PC-3 (cell line): Measurements from ENCODE around the gene DCP2. TPM values are rescaled to one million over a fixed set of nuclear protein-coding genes. Genes with fewer than 3 reads are reported as not detected.

ENCODE experiments used
- ATAC-seq: fragments of 200-7000 bp; cut with Tn5 transposase; 2 replicates; pipeline ENCODE4 v1.9.1; 2020; ENCODE audit warnings: mild to moderate bottlenecking, moderate library complexity
- BruUV-seq: library from RNA; stranded (reverse); fragments of 400-500 nt; replicated peaks from 2 replicates; lab custom pipeline; 2021; lab: Mats Ljungman, UMichigan
- CTCF ChIA-PET: fragments of 300-600 bp; sonication (Branson Sonifier 250); formaldehyde crosslinking; loops from one replicate; lab custom pipeline; 2022; ENCODE audit warnings: antibody characterized with exemption; lab: Charles Lee
- POLR2A ChIA-PET: fragments of 300-600 bp; sonication (Branson Sonifier 250); formaldehyde crosslinking; loops from one replicate; lab custom pipeline; 2022; ENCODE audit warnings: antibody characterized with exemption; ENCODE audit not compliant: unreplicated experiment; lab: Charles Lee
- DNase-seq: peaks from one replicate; pipeline ENCODE4 v3.0.0-alpha.2; 2015
- H2AFZ ChIP-seq: fragments of 300-600 bp; sonication (generic); 2 replicates; pipeline ENCODE4 v1.6.0; 2016; ENCODE audit warnings: antibody characterized with exemption, low read length
- H3F3A ChIP-seq: fragments of 300-600 bp; sonication (generic); one replicate; pipeline ENCODE4 v1.6.0; 2017; ENCODE audit warnings: antibody characterized with exemption, low read length, control low read depth, mild to moderate bottlenecking; ENCODE audit not compliant: unreplicated experiment
- H3K27ac ChIP-seq: fragments of 300-600 bp; sonication (generic); 2 replicates; pipeline ENCODE4 v1.5.1; 2016; ENCODE audit warnings: mild to moderate bottlenecking, low read length
- H3K27me3 ChIP-seq: fragments of 300-600 bp; sonication (generic); 2 replicates; pipeline ENCODE4 v1.6.1; 2016; ENCODE audit warnings: low read length, mixed read lengths
- H3K36me3 ChIP-seq: fragments of 300-600 bp; sonication (generic); 2 replicates; pipeline ENCODE4 v1.6.1; 2016; ENCODE audit warnings: low read depth, mixed run types, low read length, mixed read lengths
- H3K4me1 ChIP-seq: fragments of 300-600 bp; sonication (generic); 2 replicates; pipeline ENCODE4 v1.5.1; 2016; ENCODE audit warnings: low read length; ENCODE audit not compliant: insufficient read depth
- H3K4me2 ChIP-seq: fragments of 300-600 bp; sonication (generic); 2 replicates; pipeline ENCODE4 v1.6.0; 2016; ENCODE audit warnings: low read length
- H3K4me3 ChIP-seq: fragments of 300-600 bp; sonication (generic); 2 replicates; pipeline ENCODE4 v1.5.1; 2016; ENCODE audit warnings: mild to moderate bottlenecking, low read length, mixed read lengths
- H3K79me2 ChIP-seq: fragments of 300-600 bp; sonication (generic); 2 replicates; pipeline ENCODE4 v1.6.1; 2017; ENCODE audit warnings: low read length, mixed read lengths
- H3K9ac ChIP-seq: fragments of 300-600 bp; sonication (generic); 2 replicates; pipeline ENCODE4 v1.6.0; 2016; ENCODE audit warnings: mild to moderate bottlenecking, low read length
- H3K9me2 ChIP-seq: fragments of 300-600 bp; sonication (generic); replicated peaks from 2 replicates; pipeline ENCODE4 v1.6.1; 2016; ENCODE audit warnings: mixed run types, low read length, mixed read lengths
- H3K9me3 ChIP-seq: fragments of 300-600 bp; sonication (generic); 2 replicates; pipeline ENCODE4 v1.6.1; 2016; ENCODE audit warnings: low read length, mixed read lengths
- H4K20me1 ChIP-seq: fragments of 300-600 bp; sonication (generic); 2 replicates; pipeline ENCODE4 v1.6.1; 2016; ENCODE audit warnings: low read length, mixed read lengths
- EZH2 ChIP-seq: fragments of 300-600 bp; sonication (generic); IDR thresholded peaks from one replicate; pipeline ENCODE4 v1.6.1; 2017; ENCODE audit warnings: antibody characterized with exemption, mild to moderate bottlenecking, low read length; ENCODE audit not compliant: unreplicated experiment
- EZH2phosphoT487 ChIP-seq: fragments of 300-600 bp; sonication (generic); IDR thresholded peaks from 2 replicates; pipeline ENCODE4 v1.6.1; 2018; ENCODE audit warnings: mild to moderate bottlenecking, antibody characterized with exemption, low read length, borderline replicate concordance
- intact Hi-C: fragments of 100-400 bp; cut with micrococcal nuclease; formaldehyde crosslinking; loops from 2 replicates; pipeline ENCODE4 v1.9.0; 2023
- total RNA-seq: library from RNA; depleted of rRNA; stranded (reverse); fragments of >200 nt; gene quantifications from 2 replicates; pipeline ENCODE4 v1.2.3, GENCODE V29; 2014
- TF ChIP-seq, protein P1 (sequence below): fragments of 300-600 bp; sonication (generic); conservative IDR thresholded peaks from 2 replicates; pipeline ENCODE4 v1.5.1; 2017; ENCODE audit warnings: antibody characterized with exemption, low read depth, mild to moderate bottlenecking, low read length

Gene DCP2
- total RNA-seq, 1 experiment from 2014 or later: 33.6 TPM

DNA sequence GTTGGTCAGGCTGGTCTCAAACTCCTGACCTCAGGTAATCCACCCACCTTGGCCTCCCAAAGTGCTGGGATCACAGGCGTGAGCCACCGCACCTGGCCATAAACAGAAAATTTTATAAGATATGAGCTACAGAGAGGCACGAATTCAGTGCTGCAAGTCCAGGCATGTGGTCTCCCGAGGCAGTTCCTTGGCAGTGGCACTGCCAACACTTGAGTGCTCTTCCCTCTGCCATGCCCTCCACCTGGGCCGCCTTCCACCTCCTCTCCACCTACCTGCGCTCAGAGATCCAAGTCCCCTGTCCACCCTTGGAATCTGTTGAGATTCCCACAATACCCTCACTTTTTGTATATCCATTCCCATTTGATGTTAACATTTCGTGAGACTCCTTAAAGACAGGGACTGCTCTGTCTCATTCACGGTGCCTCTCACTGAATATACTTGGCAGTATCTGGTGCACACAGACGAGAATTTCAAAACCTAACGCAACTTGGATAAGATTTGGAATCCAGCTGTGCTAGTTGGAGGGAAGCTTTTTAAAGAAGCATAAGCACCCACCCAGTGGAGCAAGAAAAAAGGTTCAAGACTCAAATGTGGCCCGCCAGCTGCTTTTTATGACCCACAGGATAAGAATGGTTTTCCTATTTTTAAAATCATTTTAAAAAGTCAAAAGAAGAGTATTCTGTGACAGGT, 68.3 kb downstream of the DCP2 start:
- Histone ChIP-seq H3K9ac (no peak overlapping the region), H3K9me2 (no peaks in the 10 kb centered on the region), H4K20me1 (no peaks in the 10 kb centered on the region), H3K79me2 (no peaks in the 10 kb centered on the region), H3K4me3 (no peak overlapping the region), H3F3A (no peaks in the 10 kb centered on the region), H3K27ac (no peak overlapping the region), H3K4me1 (peaks cover 17% of the 10 kb centered on the region), H2AFZ (no peak overlapping the region), H3K4me2 (no peak overlapping the region), H3K9me3 (no peaks in the 10 kb centered on the region), H3K36me3 (no peaks in the 10 kb centered on the region), H3K27me3 (no peaks in the 10 kb centered on the region)
- POLR2A ChIA-PET: no interaction called here
- DNase-seq: no peak
- TF ChIP-seq EZH2 (no peak), EZH2phosphoT487 (no peak)
- TF ChIP-seq, protein P1, sequence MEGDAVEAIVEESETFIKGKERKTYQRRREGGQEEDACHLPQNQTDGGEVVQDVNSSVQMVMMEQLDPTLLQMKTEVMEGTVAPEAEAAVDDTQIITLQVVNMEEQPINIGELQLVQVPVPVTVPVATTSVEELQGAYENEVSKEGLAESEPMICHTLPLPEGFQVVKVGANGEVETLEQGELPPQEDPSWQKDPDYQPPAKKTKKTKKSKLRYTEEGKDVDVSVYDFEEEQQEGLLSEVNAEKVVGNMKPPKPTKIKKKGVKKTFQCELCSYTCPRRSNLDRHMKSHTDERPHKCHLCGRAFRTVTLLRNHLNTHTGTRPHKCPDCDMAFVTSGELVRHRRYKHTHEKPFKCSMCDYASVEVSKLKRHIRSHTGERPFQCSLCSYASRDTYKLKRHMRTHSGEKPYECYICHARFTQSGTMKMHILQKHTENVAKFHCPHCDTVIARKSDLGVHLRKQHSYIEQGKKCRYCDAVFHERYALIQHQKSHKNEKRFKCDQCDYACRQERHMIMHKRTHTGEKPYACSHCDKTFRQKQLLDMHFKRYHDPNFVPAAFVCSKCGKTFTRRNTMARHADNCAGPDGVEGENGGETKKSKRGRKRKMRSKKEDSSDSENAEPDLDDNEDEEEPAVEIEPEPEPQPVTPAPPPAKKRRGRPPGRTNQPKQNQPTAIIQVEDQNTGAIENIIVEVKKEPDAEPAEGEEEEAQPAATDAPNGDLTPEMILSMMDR: no peak
- no peak for ATAC-seq
- CTCF ChIA-PET: interaction anchor here (0.6 kb wide), 1 partner anchor 45 kb away, joined by 3 read pairs; no protein-coding TSS in a partner anchor
- BruUV-seq: no TSS peak
- intact Hi-C loops: no loop called here

DNA sequence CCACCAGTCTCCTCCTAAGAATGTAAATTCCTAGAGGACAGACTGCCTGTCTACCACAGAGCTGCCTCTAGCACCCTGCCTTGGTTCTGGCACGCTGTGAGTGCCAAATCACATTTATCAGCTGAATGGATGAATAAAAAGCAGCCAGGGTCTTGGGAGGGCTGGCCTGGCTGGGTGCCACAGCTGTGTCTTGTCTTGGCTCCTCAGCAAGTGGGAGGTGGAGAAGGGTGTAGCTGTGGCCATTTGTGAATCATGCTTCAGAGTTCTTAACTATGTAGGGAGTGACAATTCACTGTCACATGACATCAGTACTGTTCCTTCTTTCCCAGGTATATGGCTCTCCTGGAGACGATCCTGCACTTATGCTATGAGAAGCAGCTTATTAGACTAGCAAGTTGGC, 70.6 kb downstream of the DCP2 start:
- peak overlapping the region; percentile 31 for H3K27ac ChIP-seq
- DNase-seq (peak; percentile 85), ATAC-seq (peak; percentile 62)
- H4K20me1 ChIP-seq: no peaks in the 10 kb centered on the region
- intact Hi-C loops: no loop called here
- H3K27me3 ChIP-seq: no peaks in the 10 kb centered on the region
- H3K9me3 ChIP-seq: no peaks in the 10 kb centered on the region
- no peaks in the 10 kb centered on the region for H3F3A ChIP-seq
- peak overlapping the region; percentile 28; the same call in 1 of the 2 replicates for H3K4me2 ChIP-seq
- BruUV-seq: no TSS peak
- no peaks in the 10 kb centered on the region for H3K9me2 ChIP-seq
- H3K9ac ChIP-seq: no peak overlapping the region
- H3K4me3 ChIP-seq: no peak overlapping the region
- 0 out of 2 replicates have a peak overlapping the region, but pooled peaks have one; percentile 15 for H2AFZ ChIP-seq
- CTCF ChIA-PET: no interaction called here
- H3K79me2 ChIP-seq: no peaks in the 10 kb centered on the region
- TF ChIP-seq EZH2: no peak
- TF ChIP-seq EZH2phosphoT487: no peak
- TF ChIP-seq, protein P1: no peak
- peaks cover 40% of the 10 kb centered on the region for H3K4me1 ChIP-seq
- H3K36me3 ChIP-seq: no peaks in the 10 kb centered on the region
- POLR2A ChIA-PET: no interaction called here
